HG03565 (cell line): Measurements from ENCODE around the gene ALKBH6.
A peak's percentile ranks its signal among the peaks of the same experiment; 100 is the strongest.
"Not testable (repeated sequence)": the region's sequence is repeated elsewhere in the genome, so short reads cannot be mapped to it uniquely, and the experiment has no call there.

ENCODE experiments used
- ATAC-seq: cut with Tn5 transposase; IDR thresholded peaks from one replicate; pipeline ENCODE4 v1.9.1; 2021; ENCODE audit warnings: mild to moderate bottlenecking, moderate library complexity; ENCODE audit not compliant: unreplicated experiment

Gene ALKBH6

GRCh38 chr19:36014012-36014924, at the start of gene ALKBH6:
TSS of gene ALKBH6 (minus strand) at chr19:36014213. CDS start at chr19:36013397, 816 bp downstream.
- peak; percentile 91 for ATAC-seq

GRCh38 chr19:36061367-36061766, 47.4 kb upstream of the ALKBH6 start:
- ATAC-seq: no peak

- no peak for ATAC-seq
These were observed 46.4 kb upstream of the ALKBH6 start for GRCh38 chr19:36060430-36060829.

- no peak for ATAC-seq
These were observed 45.3 kb upstream of the ALKBH6 start for GRCh38 chr19:36059180-36059910.

- ATAC-seq: no peak
These were observed 44.6 kb upstream of the ALKBH6 start for GRCh38 chr19:36058481-36059179.

GRCh38 chr19:36054733-36055686, 41.0 kb upstream of the ALKBH6 start, which contains the start of gene WDR62:
TSS of gene WDR62 (plus strand) at chr19:36054897. CDS start at chr19:36054972, 75 bp downstream.
- peak; percentile 58 for ATAC-seq

- peak; percentile 67 for ATAC-seq
These were observed 40.2 kb upstream of the ALKBH6 start, which contains the start of gene THAP8 for GRCh38 chr19:36054119-36054732. TSS of gene THAP8 (minus strand) at chr19:36054285. CDS start at chr19:36054217, 68 bp downstream.

- ATAC-seq: no peak
These were observed 37.6 kb upstream of the ALKBH6 start for GRCh38 chr19:36051637-36052036.

- no peak for ATAC-seq
These were observed 37.2 kb upstream of the ALKBH6 start for GRCh38 chr19:36051236-36051635.

GRCh38 chr19:36049080-36049698, 35.2 kb upstream of the ALKBH6 start:
- ATAC-seq: no peak

GRCh38 chr19:36047835-36048234, 33.8 kb upstream of the ALKBH6 start:
- no peak for ATAC-seq

- ATAC-seq: no peak
These were observed 32.5 kb upstream of the ALKBH6 start for GRCh38 chr19:36046443-36047050.

GRCh38 chr19:36043952-36044351, 29.9 kb upstream of the ALKBH6 start:
- ATAC-seq: no peak

- no peak for ATAC-seq
These were observed 27.8 kb upstream of the ALKBH6 start for GRCh38 chr19:36041831-36042230.

- ATAC-seq: not testable (repeated sequence)
These were observed 27.1 kb upstream of the ALKBH6 start for GRCh38 chr19:36041092-36041491.

GRCh38 chr19:36040495-36040894, 26.5 kb upstream of the ALKBH6 start:
- no peak for ATAC-seq

- ATAC-seq: no peak
These were observed 18.5 kb upstream of the ALKBH6 start, which contains the start of gene CLIP3 for GRCh38 chr19:36032251-36033104. TSS of gene CLIP3 (minus strand) at chr19:36032873. CDS start at chr19:36032357, 516 bp downstream.

GRCh38 chr19:36031308-36031707, 17.3 kb upstream of the ALKBH6 start:
- ATAC-seq: no peak
